Tibial nerve (tissue), 4 donors: Measurements from ENCODE around the gene STRA8.

Experiments
- CTCF ChIP-seq, 5 experiments: fragments of 200-600 bp in 3 of 5; fragments of 450-650 bp in 2 of 5; sonication (generic) in 3 of 5; IDR thresholded peaks; one replicate each; pipeline ENCODE4 v1.5.1; 2016 to 2019; ENCODE audit warnings: antibody characterized with exemption in 5 of 5, mild to moderate bottlenecking in 3 of 5, moderate library complexity in 2 of 5
- EP300 ChIP-seq, 2 donors: sonication (generic); formaldehyde crosslinking; IDR thresholded peaks; one replicate each; pipeline ENCODE4 v1.6.1; 2017; ENCODE audit warnings: antibody characterized with exemption in 2 of 2, mild to moderate bottlenecking in 1 of 2
- POLR2A ChIP-seq, 2 donors: fragments of 450-650 bp; IDR thresholded peaks; one replicate each; pipeline ENCODE4 v1.6.1; 2017; ENCODE audit warnings: antibody characterized with exemption in 2 of 2, mild to moderate bottlenecking in 2 of 2, moderate library complexity in 2 of 2

GRCh38 chr7:135193615-135194081 lies 40.0 kb upstream of the STRA8 start:
- TF ChIP-seq CTCF (IDR thresholded peaks at IDR 0.05) (no peak), POLR2A (IDR thresholded peaks at IDR 0.05) (no peak), EP300 (IDR thresholded peaks at IDR 0.05) (no peak)
